HG02571 (cell line): ENCODE measurements around the gene ANGPT4.
"Not testable (repeated sequence)": the region's sequence is repeated elsewhere in the genome, so short reads cannot be mapped to it uniquely, and the experiment has no call there.

Experiments used
- ATAC-seq: cut with Tn5 transposase; IDR thresholded peaks from one replicate; pipeline ENCODE4 v1.9.1; 2021; ENCODE audit warnings: mild to moderate bottlenecking, moderate library complexity; ENCODE audit not compliant: unreplicated experiment

Gene ANGPT4

DNA sequence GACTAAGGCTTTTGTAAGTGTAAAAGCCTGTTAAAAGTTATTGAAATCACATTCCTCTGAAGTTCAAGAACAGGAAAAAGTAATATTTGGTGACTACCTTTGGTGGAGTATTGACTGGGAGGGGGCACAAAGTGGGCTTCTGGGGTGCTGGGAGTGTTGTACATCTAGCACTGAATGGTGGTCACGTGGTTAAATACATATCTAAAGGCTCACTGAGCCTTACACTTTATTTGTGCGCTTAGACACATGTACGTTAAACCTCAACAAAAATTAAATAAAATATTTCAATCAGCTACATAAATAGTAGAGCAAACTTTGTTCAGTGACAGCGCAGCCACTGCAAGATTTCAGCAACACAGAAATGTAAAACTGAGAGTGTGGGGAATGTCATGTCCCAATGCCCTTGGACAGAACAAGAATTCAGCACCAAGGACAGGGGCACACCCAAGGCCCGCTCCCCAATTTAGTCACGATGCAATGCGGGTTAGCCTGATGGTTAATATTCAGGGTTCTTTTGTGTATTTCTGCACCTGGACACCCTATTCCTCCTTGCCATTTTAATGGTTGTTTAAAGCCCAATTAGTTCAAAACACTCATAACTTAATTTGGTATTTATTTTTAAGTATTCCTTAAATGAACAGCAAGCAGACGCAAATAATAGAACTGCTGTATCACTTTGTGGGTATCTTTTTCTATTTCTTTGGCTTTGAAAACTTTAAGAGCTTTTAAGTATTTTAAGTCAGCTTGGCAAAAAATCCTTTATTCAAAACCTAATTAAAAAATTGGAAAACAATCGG is 37.4 kb downstream of the ANGPT4 start:
- ATAC-seq, result no peak

DNA sequence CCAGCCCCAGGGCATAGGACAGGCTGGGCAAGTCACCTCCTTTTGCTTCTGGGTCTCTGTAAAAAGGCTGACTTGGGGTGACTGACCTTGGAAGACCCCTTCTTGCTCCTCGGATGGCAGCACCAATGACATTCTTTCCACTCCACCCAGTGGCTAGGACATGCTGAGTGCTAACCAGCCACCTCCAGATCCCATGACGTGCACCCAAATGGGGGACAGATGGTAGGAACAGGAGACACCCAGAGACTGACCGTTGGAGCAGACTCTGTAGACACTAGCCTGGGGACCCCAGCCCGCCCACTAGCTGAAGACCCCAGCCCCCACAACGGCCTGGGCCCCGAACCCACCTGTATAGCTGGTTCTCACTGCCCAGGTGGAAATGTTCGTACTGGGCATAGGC is 38.3 kb downstream of the ANGPT4 start:
- ATAC-seq, result no peak

DNA sequence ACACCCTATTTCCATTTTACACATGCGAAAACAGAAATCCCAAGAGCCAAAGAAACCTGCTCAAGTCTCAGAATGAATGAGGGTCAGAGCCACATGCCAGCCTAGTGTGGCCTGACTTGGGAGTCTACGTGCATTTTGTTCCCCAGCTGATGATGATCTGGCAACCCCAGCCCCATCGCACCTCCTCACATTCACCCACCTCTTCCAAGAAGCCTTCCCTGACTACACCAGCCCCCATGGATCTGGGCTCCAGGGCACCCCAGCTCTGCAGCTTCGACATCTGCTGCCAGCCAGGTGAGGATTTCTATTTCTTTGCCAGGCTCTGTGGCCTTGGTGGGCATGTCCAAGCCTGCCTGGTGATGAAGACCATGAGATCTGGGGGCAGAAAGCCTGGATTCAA is 41.0 kb downstream of the ANGPT4 start:
- no peak for ATAC-seq

DNA sequence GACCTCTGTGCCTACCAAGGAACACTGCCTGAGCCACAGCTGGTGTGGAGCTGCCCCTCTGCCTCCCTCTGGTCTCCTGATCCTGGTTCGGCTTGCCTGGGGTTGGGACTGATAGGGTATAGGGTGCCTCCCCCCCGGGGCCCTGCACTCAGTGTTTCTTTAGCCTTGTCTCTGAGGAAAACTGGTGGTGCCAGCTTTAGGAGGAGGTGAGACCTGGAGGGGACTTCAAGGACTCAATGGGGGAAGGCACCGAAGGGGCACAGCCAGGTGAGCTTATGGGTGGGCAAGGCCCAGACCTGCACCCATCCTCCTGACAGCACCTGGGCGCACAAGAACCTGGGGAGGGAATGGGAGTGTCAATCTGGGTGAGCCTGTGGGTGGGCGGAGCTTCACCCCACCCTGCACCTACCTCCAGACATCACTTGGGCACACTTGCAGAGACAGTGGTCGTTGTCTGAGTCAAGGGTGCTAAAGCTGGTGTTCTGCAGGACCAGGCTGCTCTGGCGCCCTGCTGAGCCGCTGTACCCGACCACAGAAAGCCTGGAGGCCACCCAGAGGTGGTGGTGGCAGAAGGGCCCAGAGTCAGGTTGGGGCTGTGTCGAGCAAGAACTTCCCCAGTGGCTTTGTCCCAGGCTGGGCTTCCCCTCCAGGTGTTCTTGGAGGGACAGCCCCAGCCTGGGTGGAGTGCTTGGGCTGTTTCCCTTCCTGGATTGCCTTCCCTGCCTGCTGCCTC is 42.1 kb downstream of the ANGPT4 start:
- ATAC-seq, result no peak

DNA sequence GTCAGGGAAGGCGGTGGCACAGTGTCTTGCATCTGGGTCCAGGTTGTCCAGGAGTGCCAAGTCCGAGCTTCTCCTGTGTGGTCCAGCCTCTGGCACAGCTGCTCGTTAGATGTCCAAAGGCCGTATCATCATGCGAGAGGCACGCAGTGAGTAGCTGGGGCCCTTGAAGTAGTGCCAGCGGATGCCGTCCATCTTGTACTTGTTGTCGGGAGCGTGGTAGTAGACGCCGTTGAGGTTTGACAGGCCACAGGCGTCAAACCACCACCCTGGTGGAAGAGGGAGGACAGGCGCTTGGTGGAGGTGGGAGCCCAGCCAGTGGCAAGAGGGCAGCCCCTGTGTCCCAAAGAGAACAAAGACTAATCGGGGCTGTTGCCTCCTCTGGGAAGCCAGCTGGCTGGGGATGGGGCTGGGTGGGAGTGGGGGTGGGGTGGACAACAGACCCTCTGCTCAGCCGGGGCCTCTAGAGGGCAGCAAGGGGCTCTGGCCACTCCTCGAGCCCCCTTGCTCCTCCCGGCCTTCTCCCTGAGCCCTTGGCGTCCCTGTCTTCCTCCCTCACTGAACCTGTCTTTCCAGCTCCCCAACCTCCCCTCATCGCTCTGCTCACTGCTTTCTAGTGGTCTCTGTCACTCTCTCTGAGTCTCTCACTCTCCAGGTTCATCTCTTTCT is 43.1 kb downstream of the ANGPT4 start:
- ATAC-seq, result no peak

DNA sequence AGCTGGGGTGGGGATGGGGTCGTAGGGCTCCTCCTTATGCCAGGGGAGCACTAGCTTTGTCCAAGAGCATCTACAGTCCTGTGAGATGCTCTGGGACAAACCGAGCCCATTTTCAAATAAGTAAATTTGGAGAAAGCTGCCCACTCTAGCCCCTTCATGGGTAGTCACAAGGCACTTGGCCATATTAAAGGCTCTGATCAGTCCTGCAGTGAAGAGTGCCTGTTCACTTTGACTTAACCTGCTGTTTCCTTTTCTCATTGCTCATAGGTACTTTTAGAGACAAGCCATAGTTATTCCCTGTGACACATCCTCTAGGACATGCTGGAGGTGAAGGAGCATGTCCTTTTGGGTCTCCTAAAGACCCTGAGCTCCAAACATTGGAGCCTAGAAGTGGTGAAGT is 44.2 kb downstream of the ANGPT4 start:
- no peak for ATAC-seq

DNA sequence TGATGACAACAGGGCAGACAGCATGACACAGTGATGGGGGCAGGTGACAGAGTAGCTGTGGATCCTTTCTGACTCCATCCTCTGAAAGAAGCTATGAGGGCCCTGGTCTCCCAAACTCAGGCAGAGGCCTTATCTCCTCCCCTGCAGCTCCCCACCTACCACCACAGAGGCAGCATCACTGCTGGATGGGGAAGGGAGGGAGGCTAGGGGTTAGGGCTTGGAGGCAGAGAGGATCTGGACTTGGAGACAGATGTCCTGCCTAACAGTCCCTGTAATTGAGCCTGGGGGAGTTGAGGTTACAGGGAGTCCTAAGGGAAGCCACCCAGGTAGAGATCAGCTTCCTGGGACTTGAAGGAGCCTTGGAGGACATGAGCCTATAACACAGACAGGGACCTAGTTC is 44.7 kb downstream of the ANGPT4 start:
- ATAC-seq, result no peak

DNA sequence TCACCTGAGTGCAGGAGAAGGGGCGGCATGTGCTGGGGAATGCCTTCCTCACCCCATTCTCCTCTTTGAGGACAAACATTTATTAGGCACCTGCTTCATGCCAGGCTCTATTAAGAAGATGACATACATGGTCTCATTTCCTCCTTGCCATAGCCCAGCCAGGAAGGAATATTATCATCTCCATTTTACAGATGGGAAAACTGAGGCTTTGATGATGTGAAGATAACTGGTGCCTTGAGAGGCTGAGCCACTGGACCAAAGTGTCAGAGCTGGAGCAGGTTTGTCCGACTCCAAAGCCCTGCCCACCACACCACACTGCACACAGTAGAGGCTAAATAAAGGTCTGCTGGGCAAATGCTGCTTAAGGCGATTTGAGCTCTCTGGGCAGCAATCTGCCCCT is 45.4 kb downstream of the ANGPT4 start:
- no peak for ATAC-seq

DNA sequence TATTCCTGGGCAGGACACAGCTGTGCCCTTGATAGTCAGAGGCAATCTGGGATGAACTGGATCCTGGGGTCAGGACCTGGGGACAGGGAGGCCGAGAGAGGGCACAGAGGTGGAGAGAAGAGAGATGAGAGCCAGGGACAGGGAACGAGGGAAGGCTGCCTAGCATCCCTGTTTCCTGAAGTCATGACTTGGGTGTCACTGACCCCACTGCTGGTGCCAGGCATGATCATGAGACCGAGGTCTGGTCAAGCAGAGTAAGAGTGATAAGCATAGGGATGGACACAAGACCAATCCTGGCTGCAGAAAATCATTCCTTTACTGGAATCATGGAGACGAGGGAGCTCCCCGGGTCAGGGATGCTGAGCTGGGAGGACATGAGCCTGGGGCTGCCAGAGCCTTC is 46.5 kb downstream of the ANGPT4 start:
- no peak for ATAC-seq

DNA sequence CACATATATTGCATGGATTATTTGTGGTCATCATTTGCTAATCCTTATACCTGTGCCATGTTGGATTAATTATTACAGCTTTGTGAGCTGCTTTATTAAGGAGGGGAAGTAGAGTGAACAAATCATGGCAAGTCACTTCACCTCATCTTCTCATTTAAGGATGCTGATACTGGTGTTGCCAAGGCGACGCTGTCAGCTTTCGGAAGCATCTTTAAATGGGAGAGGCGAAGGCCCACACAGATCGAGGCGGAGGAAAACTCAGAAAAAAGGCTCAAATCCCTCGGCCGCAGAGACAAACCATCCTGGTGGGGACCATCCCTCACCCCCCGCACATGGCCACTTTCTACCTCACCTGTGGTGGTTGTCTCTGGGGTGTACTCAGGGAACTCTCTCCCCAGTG is 47.9 kb downstream of the ANGPT4 start:
- no peak for ATAC-seq

DNA sequence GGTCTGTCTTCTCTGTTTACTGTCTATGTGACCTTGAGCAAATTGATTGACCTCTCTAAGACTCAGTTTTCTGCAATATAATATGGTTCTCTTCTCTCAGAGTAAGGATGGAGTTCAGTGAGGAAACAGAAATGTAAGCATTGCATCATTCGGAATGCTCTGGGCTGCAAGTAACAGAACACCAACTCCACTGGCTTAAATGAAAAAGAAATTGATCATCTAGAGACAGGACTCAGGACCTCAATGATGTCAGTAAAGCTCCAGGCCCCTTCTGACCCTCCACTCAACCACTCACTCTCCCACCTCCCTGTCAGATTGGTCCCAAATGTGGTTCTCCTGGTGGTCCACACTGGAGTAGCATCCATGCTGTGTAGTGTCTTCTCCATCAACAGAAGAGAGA is 50.7 kb downstream of the ANGPT4 start:
- ATAC-seq, result no peak

DNA sequence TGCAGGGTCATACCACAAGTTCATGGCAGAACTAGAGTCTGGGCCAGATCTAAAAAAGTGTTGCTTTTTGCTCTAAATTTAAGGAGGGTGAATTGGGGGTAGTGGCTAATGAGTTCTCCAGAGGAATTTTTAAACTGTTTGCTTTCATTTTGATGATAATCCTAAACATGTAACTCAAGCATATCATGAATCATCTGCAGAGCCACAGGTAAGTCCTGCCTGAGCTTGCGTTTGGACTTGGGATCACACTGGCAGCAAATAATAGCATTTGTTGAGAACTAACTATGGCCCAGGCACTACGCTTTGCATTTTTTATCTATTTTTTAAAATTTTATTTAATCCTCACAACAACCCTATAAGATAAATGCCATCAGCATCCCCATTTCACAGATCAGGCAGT is 55.2 kb downstream of the ANGPT4 start:
- no peak for ATAC-seq

DNA sequence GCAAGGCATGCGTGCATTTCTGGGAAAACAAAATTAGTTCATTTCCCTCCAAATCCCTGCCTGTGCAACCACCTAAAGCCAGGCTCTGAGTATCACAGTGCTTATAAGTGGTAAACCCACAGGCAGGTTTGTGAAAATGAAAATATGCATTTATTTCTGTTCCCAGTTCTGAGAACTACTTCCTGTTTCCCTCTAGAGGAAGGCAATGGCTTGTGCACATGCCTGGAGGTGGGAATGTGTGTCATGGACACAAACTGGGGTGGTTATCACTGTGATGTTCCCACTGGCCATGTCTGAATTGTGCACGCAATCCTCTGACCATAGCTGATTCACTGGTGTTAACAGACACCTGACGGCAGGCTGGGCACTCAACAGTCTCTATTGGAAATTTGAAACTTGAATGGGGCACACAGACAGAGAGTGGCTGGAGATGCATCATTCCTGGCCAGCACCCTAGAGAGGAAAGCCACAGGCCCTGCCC is 56.3 kb downstream of the ANGPT4 start:
- ATAC-seq, result no peak

DNA sequence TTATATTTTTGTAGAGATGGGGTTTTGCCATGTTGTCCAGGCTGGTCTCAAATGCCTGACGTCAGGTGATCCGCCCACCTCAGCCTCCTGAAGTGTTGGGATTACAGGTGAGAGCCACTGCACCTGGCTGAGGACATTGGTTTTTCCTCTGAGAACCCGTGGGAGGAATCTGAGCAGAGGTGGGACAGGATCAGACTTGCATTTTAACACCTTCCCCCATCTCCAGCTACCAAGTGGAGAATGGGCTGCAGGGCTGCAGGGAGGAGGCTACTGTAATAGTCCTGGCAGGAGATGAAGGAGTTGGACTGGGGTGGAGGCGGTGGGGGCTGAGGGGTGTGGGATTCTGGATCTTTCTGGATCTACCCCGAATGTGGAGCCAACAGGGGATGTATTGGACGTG is 58.1 kb downstream of the ANGPT4 start:
- no peak for ATAC-seq

DNA sequence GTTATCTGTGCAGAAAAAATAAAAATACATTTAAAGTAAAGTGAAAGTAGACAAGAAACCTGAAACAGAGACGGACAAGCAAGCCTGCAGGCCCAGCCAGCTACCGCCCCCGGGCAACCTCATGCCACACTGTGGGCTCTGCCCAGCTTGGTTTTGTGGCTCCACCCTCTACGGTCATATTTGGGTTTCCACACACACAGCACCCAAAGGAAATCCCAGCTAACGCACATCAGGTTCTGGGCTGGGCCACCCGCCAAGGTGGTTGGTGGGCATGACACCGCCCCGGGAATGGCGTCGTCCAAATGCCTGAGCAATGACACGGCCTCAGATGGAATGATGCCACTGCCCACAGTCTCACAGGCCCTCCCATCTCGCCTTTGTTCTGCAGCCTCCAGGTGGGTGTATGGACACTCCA is 59.8 kb downstream of the ANGPT4 start:
- ATAC-seq, result no peak

DNA sequence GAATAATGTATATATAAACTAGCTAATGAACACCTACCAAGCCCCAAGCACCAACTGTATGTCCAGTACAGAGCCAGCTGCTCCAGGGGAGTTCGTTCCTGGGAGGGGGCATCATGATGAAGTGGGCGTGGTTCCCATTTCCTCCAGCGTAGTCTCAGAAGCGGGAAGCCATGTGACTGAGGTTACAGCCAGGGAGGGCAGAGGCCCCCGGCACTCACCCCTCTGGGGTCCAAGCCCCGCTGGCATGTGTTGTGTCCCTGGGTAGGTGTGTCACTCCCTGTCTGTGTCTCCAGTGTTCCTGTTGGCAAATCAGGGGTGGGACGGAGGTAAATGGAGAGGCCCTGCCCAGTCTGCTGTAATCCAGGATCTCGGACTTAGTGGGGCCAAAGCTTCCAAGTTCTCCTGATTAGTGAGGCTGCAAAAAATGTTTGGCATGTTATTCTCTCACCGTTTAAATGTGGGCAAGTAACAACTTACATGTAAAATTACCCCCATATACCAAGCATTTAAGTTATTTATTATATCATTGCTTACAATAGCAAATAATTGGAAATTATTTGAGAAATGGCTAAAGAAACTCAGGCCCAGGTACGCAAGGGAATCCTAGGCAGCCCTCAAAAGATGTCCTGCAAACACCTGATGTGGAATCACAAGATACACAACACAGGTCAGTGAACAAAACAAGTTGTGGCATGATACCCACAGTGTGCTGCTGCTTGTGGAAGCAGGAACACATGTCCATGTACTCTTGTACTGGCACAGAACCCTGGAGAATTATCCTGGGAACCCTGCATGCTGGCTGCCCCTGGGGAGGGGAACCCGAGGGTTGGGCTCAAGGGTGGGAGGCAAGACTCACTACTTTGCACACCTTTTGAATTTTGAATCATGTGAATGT is 60.4 kb downstream of the ANGPT4 start:
- ATAC-seq, result no peak

DNA sequence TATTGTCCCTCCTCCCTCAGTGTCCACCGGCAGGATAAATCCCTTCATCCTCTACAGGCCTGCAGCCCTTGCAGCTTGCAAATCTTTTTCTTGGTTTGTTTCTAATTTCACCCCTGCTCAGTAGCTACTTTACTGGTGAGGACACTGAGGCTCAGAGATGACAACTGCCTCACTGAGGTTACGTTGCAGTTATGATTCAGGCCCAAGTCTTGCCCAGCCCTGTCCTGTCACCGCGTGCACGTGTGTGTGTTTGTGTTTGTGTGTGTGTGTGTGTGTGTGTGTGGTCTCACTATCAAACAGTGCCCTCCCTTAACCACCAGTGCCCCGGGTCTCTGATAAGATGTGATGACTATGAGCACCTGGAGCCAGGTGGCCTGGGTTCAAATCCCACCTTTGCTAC is 61.5 kb downstream of the ANGPT4 start:
- ATAC-seq, result no peak

DNA sequence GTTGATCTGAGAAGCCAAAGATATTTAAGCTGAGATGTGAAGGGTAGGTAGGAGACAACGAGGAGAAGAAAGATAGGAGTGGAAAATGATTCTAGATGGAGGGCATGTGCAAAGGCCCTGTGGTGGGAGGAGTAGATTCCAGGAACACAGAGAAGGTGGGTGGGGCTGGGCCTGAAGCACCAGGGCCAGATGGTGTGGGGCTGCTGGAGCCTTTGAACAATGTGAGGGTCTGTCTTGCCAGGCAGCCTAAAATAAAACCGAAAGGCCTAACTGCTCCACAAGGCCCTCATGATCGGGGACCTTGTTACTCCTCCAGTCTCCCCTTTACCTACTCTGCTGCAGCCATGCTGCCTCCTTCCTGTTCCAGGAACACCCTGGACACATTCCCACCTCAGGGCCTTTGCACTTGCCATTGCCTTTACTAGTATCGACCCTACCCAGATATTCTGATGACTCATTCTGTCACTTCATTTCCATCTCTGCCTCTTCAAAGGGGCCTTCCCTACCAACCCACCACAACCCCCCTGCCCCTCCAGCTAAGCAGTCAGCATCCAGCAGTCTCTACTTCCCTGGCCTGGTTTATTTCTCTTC is 62.6 kb downstream of the ANGPT4 start:
- ATAC-seq, result no peak

DNA sequence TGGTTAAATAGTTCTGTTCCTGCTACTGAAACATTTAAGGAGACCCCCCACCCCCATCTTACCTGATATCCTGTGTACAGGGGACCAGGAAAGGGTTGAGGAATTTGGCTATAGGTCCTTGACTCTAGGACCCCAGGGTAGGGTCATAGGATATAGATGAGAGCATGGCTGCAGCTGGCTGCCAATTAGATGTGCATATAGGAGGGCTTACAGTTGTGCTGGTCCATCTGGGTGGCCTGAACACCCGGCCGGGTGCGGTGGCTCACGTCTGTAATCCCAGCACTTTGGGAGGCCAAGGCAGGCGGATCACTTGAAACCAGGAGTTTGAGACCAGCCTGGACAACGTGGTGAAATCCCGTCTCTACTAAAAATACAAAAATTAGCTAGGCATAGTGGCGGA is 67.4 kb downstream of the ANGPT4 start:
- not testable (repeated sequence) for ATAC-seq

DNA sequence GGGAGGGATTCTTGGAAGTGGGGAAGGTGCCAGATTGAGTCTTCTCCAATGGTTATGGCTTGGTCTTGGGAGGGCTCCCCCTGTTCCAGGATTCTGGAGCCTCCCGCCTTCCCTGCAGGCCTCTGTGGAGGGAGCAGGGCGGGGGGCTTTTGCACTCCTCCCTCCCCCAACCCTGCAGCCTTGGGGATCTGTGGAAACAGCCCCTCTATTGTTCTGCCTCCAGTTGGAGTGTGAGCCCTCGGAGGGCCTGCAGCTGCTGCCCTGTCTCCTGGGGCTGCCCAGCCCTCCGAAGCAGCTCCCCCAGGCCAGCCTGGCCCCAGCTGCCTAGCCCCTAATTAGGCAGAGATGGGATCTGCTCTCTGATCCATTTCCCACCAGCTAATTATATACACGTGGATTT is 67.9 kb downstream of the ANGPT4 start:
- ATAC-seq, result no peak

DNA sequence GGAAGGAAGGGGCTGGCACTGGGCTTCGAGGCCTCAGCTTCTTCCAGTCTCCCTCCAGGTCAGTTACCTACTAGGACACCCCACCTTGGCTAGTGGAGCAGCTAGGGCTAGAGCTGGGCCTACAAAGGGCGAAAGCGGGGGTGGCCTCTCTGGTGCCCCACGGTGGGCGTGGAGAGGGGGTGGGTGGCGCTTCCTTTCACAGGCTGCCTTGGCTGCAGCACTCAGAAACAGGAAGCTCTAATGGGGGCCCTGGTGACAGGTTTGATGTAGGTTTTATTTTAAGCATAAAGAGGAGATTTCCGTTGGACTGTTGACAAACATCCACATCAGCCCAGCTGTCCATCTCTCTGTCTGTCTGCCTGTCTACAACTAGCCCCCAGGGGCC is 69.2 kb downstream of the ANGPT4 start:
- ATAC-seq, result no peak
